Mucosa of stomach (tissue), 1 donor: ENCODE data around the gene RAB23.
"Not testable (repeated sequence)": the region's sequence is repeated elsewhere in the genome, so short reads cannot be mapped to it uniquely, and the experiment has no call there.

ENCODE experiments used
- H3K27me3 ChIP-seq: one replicate; pipeline ENCODE4 v1.7.0; 2013; ENCODE audit warnings: mild to moderate bottlenecking, low read length; ENCODE audit not compliant: control insufficient read depth, insufficient read depth
- H3K36me3 ChIP-seq: one replicate; pipeline ENCODE4 v1.7.0; 2013; ENCODE audit warnings: low read length; ENCODE audit not compliant: control insufficient read depth, insufficient read depth
- H3K4me1 ChIP-seq: one replicate; pipeline ENCODE4 v1.7.0; 2013; ENCODE audit warnings: mild to moderate bottlenecking, low read length; ENCODE audit not compliant: control insufficient read depth, insufficient read depth
- H3K4me3 ChIP-seq: one replicate; pipeline ENCODE4 v1.7.0; 2013; ENCODE audit warnings: low read length
- H3K9ac ChIP-seq: one replicate; pipeline ENCODE4 v1.7.0; 2013; ENCODE audit warnings: mild to moderate bottlenecking, low read length, moderate library complexity
- H3K9me3 ChIP-seq: one replicate; pipeline ENCODE4 v1.7.0; 2013; ENCODE audit warnings: mild to moderate bottlenecking, low read length, moderate library complexity; ENCODE audit not compliant: control insufficient read depth
- donor health status: Pancreatic carcinoma.

The RAB23 gene

GRCh38 chr6:57255451-57256169, 33.5 kb upstream of the RAB23 start:
- Histone ChIP-seq H3K4me3 (no peak overlapping the region), H3K9me3 (no peaks in the 10 kb centered on the region), H3K4me1 (no peaks in the 10 kb centered on the region)

GRCh38 chr6:57254055-57254717, 32.1 kb upstream of the RAB23 start:
- H3K4me1 ChIP-seq, result no peaks in the 10 kb centered on the region
- H3K4me3 ChIP-seq, result no peak overlapping the region
- no peaks in the 10 kb centered on the region for H3K9me3 ChIP-seq
- H3K9ac ChIP-seq, result no peak overlapping the region
- no peaks in the 10 kb centered on the region for H3K36me3 ChIP-seq
- H3K27me3 ChIP-seq, result no peaks in the 10 kb centered on the region

More at GRCh38 chr6:57255451-57256169, 33.5 kb upstream of the RAB23 start:
- H3K36me3 ChIP-seq, result no peaks in the 10 kb centered on the region
- H3K27me3 ChIP-seq, result no peaks in the 10 kb centered on the region
- H3K9ac ChIP-seq, result no peak overlapping the region

- Histone ChIP-seq H3K9me3 (no peaks in the 10 kb centered on the region), H3K4me3 (no peak overlapping the region), H3K9ac (no peak overlapping the region), H3K4me1 (no peaks in the 10 kb centered on the region), H3K36me3 (no peaks in the 10 kb centered on the region), H3K27me3 (no peaks in the 10 kb centered on the region)
Observed at GRCh38 chr6:57252975-57253374, 30.9 kb upstream of the RAB23 start.

- H3K4me1 ChIP-seq, result no peaks in the 10 kb centered on the region
- no peaks in the 10 kb centered on the region for H3K9me3 ChIP-seq
- H3K27me3 ChIP-seq, result no peaks in the 10 kb centered on the region
- no peak overlapping the region for H3K4me3 ChIP-seq
- no peak overlapping the region for H3K9ac ChIP-seq
- no peaks in the 10 kb centered on the region for H3K36me3 ChIP-seq
Observed at GRCh38 chr6:57252137-57252536, 30.0 kb upstream of the RAB23 start.

- no peaks in the 10 kb centered on the region for H3K4me1 ChIP-seq
- no peak overlapping the region for H3K4me3 ChIP-seq
- H3K9me3 ChIP-seq, result no peaks in the 10 kb centered on the region
- no peaks in the 10 kb centered on the region for H3K36me3 ChIP-seq
- no peaks in the 10 kb centered on the region for H3K27me3 ChIP-seq
- no peak overlapping the region for H3K9ac ChIP-seq
Observed at GRCh38 chr6:57250348-57250747, 28.2 kb upstream of the RAB23 start.

GRCh38 chr6:57248311-57248895, 26.3 kb upstream of the RAB23 start:
- Histone ChIP-seq H3K36me3 (no peaks in the 10 kb centered on the region), H3K27me3 (no peaks in the 10 kb centered on the region), H3K4me3 (no peak overlapping the region), H3K9me3 (no peaks in the 10 kb centered on the region), H3K4me1 (no peaks in the 10 kb centered on the region), H3K9ac (no peak overlapping the region)

GRCh38 chr6:57247603-57248002, 25.5 kb upstream of the RAB23 start:
- H3K4me1 ChIP-seq, result no peaks in the 10 kb centered on the region
- no peak overlapping the region for H3K4me3 ChIP-seq
- no peaks in the 10 kb centered on the region for H3K36me3 ChIP-seq
- no peak overlapping the region for H3K9ac ChIP-seq
- H3K9me3 ChIP-seq, result no peaks in the 10 kb centered on the region
- H3K27me3 ChIP-seq, result no peaks in the 10 kb centered on the region

GRCh38 chr6:57246307-57246706, 24.2 kb upstream of the RAB23 start:
- Histone ChIP-seq H3K9ac (no peak overlapping the region), H3K27me3 (no peaks in the 10 kb centered on the region), H3K4me3 (no peak overlapping the region), H3K9me3 (no peaks in the 10 kb centered on the region), H3K4me1 (no peaks in the 10 kb centered on the region), H3K36me3 (no peaks in the 10 kb centered on the region)

GRCh38 chr6:57243954-57244353, 21.8 kb upstream of the RAB23 start:
- Histone ChIP-seq H3K9me3 (no peaks in the 10 kb centered on the region), H3K36me3 (no peaks in the 10 kb centered on the region), H3K4me1 (no peaks in the 10 kb centered on the region), H3K27me3 (no peaks in the 10 kb centered on the region), H3K9ac (no peak overlapping the region), H3K4me3 (no peak overlapping the region)

- H3K4me3 ChIP-seq, H3K36me3 ChIP-seq, H3K9ac ChIP-seq, H3K4me1 ChIP-seq, H3K27me3 ChIP-seq, H3K9me3 ChIP-seq: not testable (repeated sequence)
Observed at GRCh38 chr6:57243526-57243925, 21.4 kb upstream of the RAB23 start.

- H3K9me3 ChIP-seq, result no peaks in the 10 kb centered on the region
- no peaks in the 10 kb centered on the region for H3K27me3 ChIP-seq
- H3K9ac ChIP-seq, result no peak overlapping the region
- H3K36me3 ChIP-seq, result no peaks in the 10 kb centered on the region
- no peak overlapping the region for H3K4me3 ChIP-seq
- no peaks in the 10 kb centered on the region for H3K4me1 ChIP-seq
Observed at GRCh38 chr6:57242505-57242904, 20.4 kb upstream of the RAB23 start.

GRCh38 chr6:57226221-57226620, 4.1 kb upstream of the RAB23 start:
- Histone ChIP-seq H3K36me3 (no peaks in the 10 kb centered on the region), H3K4me3 (no peak overlapping the region), H3K27me3 (no peaks in the 10 kb centered on the region), H3K9me3 (no peaks in the 10 kb centered on the region), H3K9ac (no peak overlapping the region), H3K4me1 (no peaks in the 10 kb centered on the region)
